Central memory CD8-positive, alpha-beta T cell (primary cell): ENCODE data around the gene SOBP.

Source experiments
- ATAC-seq: fragments of 150-1000 bp; cut with Tn5 transposase; replicated peaks from 2 replicates; pipeline ENCODE4 v1.10.0; 2022; ENCODE audit warnings: mild to moderate bottlenecking, moderate FRiP score, moderate number of reproducible peaks; ENCODE audit not compliant: poor library complexity, severe bottlenecking; ENCODE audit errors: extremely low read depth
- DNase-seq, 2 donors: peaks; one replicate each; pipeline ENCODE4 v3.0.0; 2021; ENCODE audit warnings: low spot score in 2 of 2
- H3K27ac Mint-ChIP-seq: one replicate; pipeline ENCODE4 v1.8.0; 2022; ENCODE audit warnings: low read depth, mild to moderate bottlenecking, moderate library complexity, mixed read lengths
- H3K27me3 Mint-ChIP-seq: one replicate; pipeline ENCODE4 v1.8.0; 2022; ENCODE audit warnings: mixed read lengths
- H3K36me3 Mint-ChIP-seq: one replicate; pipeline ENCODE4 v1.8.0; 2022; ENCODE audit warnings: mild to moderate bottlenecking, moderate library complexity, mixed read lengths; ENCODE audit not compliant: insufficient read depth
- H3K4me1 Mint-ChIP-seq: one replicate; pipeline ENCODE4 v1.8.0; 2022; ENCODE audit warnings: mixed read lengths
- H3K4me3 Mint-ChIP-seq: one replicate; pipeline ENCODE4 v1.8.0; 2022; ENCODE audit warnings: mild to moderate bottlenecking, moderate library complexity, mixed read lengths
- H3K9me3 Mint-ChIP-seq: one replicate; pipeline ENCODE4 v1.8.0; 2022; ENCODE audit warnings: mixed read lengths

SOBP gene

GRCh38 chr6:107567643-107568042 is 77.7 kb downstream of the SOBP start:
- Mint-ChIP-seq H3K4me1 (no peaks in the 10 kb centered on the region), H3K4me3 (no peak overlapping the region)

GRCh38 chr6:107569473-107569872 is 79.6 kb downstream of the SOBP start:
- Mint-ChIP-seq H3K4me1 (no peaks in the 10 kb centered on the region), H3K36me3 (no peaks in the 10 kb centered on the region), H3K4me3 (no peak overlapping the region), H3K27ac (no peak overlapping the region), H3K9me3 (no peaks in the 10 kb centered on the region), H3K27me3 (peaks cover 47% of the 10 kb centered on the region)
- ATAC-seq (no peak), DNase-seq (no peak)

More at GRCh38 chr6:107567643-107568042, 77.7 kb downstream of the SOBP start:
- Mint-ChIP-seq H3K27ac (no peak overlapping the region), H3K27me3 (peaks cover 65% of the 10 kb centered on the region), H3K9me3 (no peaks in the 10 kb centered on the region), H3K36me3 (no peaks in the 10 kb centered on the region)
- ATAC-seq (no peak), DNase-seq (no peak)

GRCh38 chr6:107571354-107571753 is 81.4 kb downstream of the SOBP start:
- H3K27ac Mint-ChIP-seq: no peak overlapping the region
- DNase-seq: no peak
- ATAC-seq: no peak
- no peaks in the 10 kb centered on the region for H3K4me1 Mint-ChIP-seq
- H3K36me3 Mint-ChIP-seq: no peaks in the 10 kb centered on the region
- no peaks in the 10 kb centered on the region for H3K9me3 Mint-ChIP-seq
- no peak overlapping the region for H3K4me3 Mint-ChIP-seq
- peaks cover 44% of the 10 kb centered on the region for H3K27me3 Mint-ChIP-seq

- ATAC-seq (no peak), DNase-seq (no peak)
- H3K4me3 Mint-ChIP-seq: no peak overlapping the region
- H3K9me3 Mint-ChIP-seq: no peaks in the 10 kb centered on the region
- H3K4me1 Mint-ChIP-seq: no peaks in the 10 kb centered on the region
- H3K27me3 Mint-ChIP-seq: peaks cover 40% of the 10 kb centered on the region
- no peak overlapping the region for H3K27ac Mint-ChIP-seq
- H3K36me3 Mint-ChIP-seq: no peaks in the 10 kb centered on the region
Measured at GRCh38 chr6:107572886-107573285, 83.0 kb downstream of the SOBP start.

GRCh38 chr6:107574856-107575255 is 84.9 kb downstream of the SOBP start:
- Mint-ChIP-seq H3K27me3 (peaks cover 43% of the 10 kb centered on the region), H3K36me3 (peaks cover 1% of the 10 kb centered on the region), H3K4me1 (no peaks in the 10 kb centered on the region), H3K4me3 (no peak overlapping the region), H3K9me3 (no peaks in the 10 kb centered on the region), H3K27ac (no peak overlapping the region)
- ATAC-seq: no peak
- no peak for DNase-seq

GRCh38 chr6:107576852-107577251 is 86.9 kb downstream of the SOBP start:
- Mint-ChIP-seq H3K4me1 (no peaks in the 10 kb centered on the region), H3K27ac (no peak overlapping the region), H3K4me3 (no peak overlapping the region), H3K27me3 (peaks cover 42% of the 10 kb centered on the region), H3K9me3 (no peaks in the 10 kb centered on the region), H3K36me3 (peaks cover 1% of the 10 kb centered on the region)
- ATAC-seq: no peak
- no peak for DNase-seq

GRCh38 chr6:107578642-107579341 is 88.9 kb downstream of the SOBP start:
- peaks cover 42% of the 10 kb centered on the region for H3K27me3 Mint-ChIP-seq
- H3K4me1 Mint-ChIP-seq: no peaks in the 10 kb centered on the region
- no peaks in the 10 kb centered on the region for H3K9me3 Mint-ChIP-seq
- no peak overlapping the region for H3K27ac Mint-ChIP-seq
- H3K4me3 Mint-ChIP-seq: no peak overlapping the region
- no peak for DNase-seq
- peaks cover 1% of the 10 kb centered on the region for H3K36me3 Mint-ChIP-seq
- ATAC-seq: no peak

- H3K27ac Mint-ChIP-seq: no peak overlapping the region
- H3K4me3 Mint-ChIP-seq: no peak overlapping the region
- no peaks in the 10 kb centered on the region for H3K9me3 Mint-ChIP-seq
- ATAC-seq: no peak
- H3K4me1 Mint-ChIP-seq: no peaks in the 10 kb centered on the region
- peaks cover 42% of the 10 kb centered on the region for H3K27me3 Mint-ChIP-seq
- DNase-seq: no peak
- peaks cover 1% of the 10 kb centered on the region for H3K36me3 Mint-ChIP-seq
Measured at GRCh38 chr6:107579456-107580056, 89.6 kb downstream of the SOBP start.

GRCh38 chr6:107582086-107582485 is 92.2 kb downstream of the SOBP start:
- ATAC-seq: no peak
- Mint-ChIP-seq H3K36me3 (peaks cover 1% of the 10 kb centered on the region), H3K27ac (no peak overlapping the region), H3K4me1 (no peaks in the 10 kb centered on the region), H3K4me3 (no peak overlapping the region), H3K27me3 (peaks cover 19% of the 10 kb centered on the region), H3K9me3 (no peaks in the 10 kb centered on the region)
- no peak for DNase-seq

- peaks cover under 1% of the 10 kb centered on the region for H3K36me3 Mint-ChIP-seq
- DNase-seq: no peak
- ATAC-seq: no peak
- no peak overlapping the region for H3K4me3 Mint-ChIP-seq
- no peaks in the 10 kb centered on the region for H3K4me1 Mint-ChIP-seq
- no peaks in the 10 kb centered on the region for H3K9me3 Mint-ChIP-seq
- no peak overlapping the region for H3K27ac Mint-ChIP-seq
- H3K27me3 Mint-ChIP-seq: peaks cover 14% of the 10 kb centered on the region
Measured at GRCh38 chr6:107584726-107585125, 94.8 kb downstream of the SOBP start.

- no peak overlapping the region for H3K27ac Mint-ChIP-seq
- H3K27me3 Mint-ChIP-seq: peaks cover 12% of the 10 kb centered on the region
- no peak overlapping the region for H3K4me3 Mint-ChIP-seq
- no peaks in the 10 kb centered on the region for H3K36me3 Mint-ChIP-seq
- no peaks in the 10 kb centered on the region for H3K9me3 Mint-ChIP-seq
- no peak for ATAC-seq
- no peaks in the 10 kb centered on the region for H3K4me1 Mint-ChIP-seq
- DNase-seq: no peak
Measured at GRCh38 chr6:107585815-107586435, 96.0 kb downstream of the SOBP start.

GRCh38 chr6:107587451-107587850 is 97.5 kb downstream of the SOBP start:
- DNase-seq: no peak
- no peak for ATAC-seq
- H3K36me3 Mint-ChIP-seq: no peaks in the 10 kb centered on the region
- H3K4me1 Mint-ChIP-seq: no peaks in the 10 kb centered on the region
- H3K4me3 Mint-ChIP-seq: no peak overlapping the region
- peaks cover 17% of the 10 kb centered on the region for H3K27me3 Mint-ChIP-seq
- H3K27ac Mint-ChIP-seq: no peak overlapping the region
- no peaks in the 10 kb centered on the region for H3K9me3 Mint-ChIP-seq

GRCh38 chr6:107589199-107589598 is 99.3 kb downstream of the SOBP start:
- ATAC-seq (no peak), DNase-seq (no peak)
- Mint-ChIP-seq H3K36me3 (no peaks in the 10 kb centered on the region), H3K27me3 (peaks cover 28% of the 10 kb centered on the region), H3K27ac (no peak overlapping the region), H3K4me1 (no peaks in the 10 kb centered on the region), H3K9me3 (no peaks in the 10 kb centered on the region), H3K4me3 (no peak overlapping the region)
